ENCODE measurements around the gene SLC22A16. TPM values are rescaled to one million over a fixed set of nuclear protein-coding genes. Genes with fewer than 3 reads are reported as not detected.

The SLC22A16 gene
- polyA plus RNA-seq, 1 of the 3 experiments (the other 2 are of a cell fraction) = not detected

GRCh38 chr6:110523451-110524021, 47.1 kb upstream of the SLC22A16 start:
- DNase-seq = no peak
- CTCF ChIA-PET = no interaction called here
- H2AFZ ChIP-seq (ENCODE audit: low read depth) = no peak overlapping the region
- no peaks in the 10 kb centered on the region for H3K9me2 ChIP-seq
- no peak overlapping the region for H3K9ac ChIP-seq
- POLR2A ChIA-PET = no interaction called here
- no peaks in the 10 kb centered on the region for H3K27me3 ChIP-seq (ENCODE audit: insufficient read depth)
- H3K4me3 ChIP-seq (ENCODE audit: low read depth in 2 of 2, low read length in 1 of 2) = no peak overlapping the region
- peaks cover 0 to 6% of the 10 kb centered on the region in 2 experiments; a peak in 2 of 4 replicates for H3K4me1 ChIP-seq (ENCODE audit: control insufficient read depth in 1 of 2, insufficient read depth in 2 of 2, low read depth in 1 of 2, low read length in 1 of 2)
- H3K27ac ChIP-seq (ENCODE audit: low read depth in 2 of 2, low read length in 1 of 2) = no peak overlapping the region
- no peaks in the 10 kb centered on the region for H3K9me3 ChIP-seq
- no peaks in the 10 kb centered on the region for H3K79me2 ChIP-seq (ENCODE audit: insufficient read depth)
- no peak overlapping the region for H3K4me2 ChIP-seq
- H4K20me1 ChIP-seq (ENCODE audit: insufficient read depth) = no peaks in the 10 kb centered on the region
- H3F3A ChIP-seq (replicated peaks; ENCODE audit: insufficient read depth) = peaks cover 8% of the 10 kb centered on the region
- 68% methylated on average over 4 of the region's 4 CpGs for WGBS (ENCODE audit: low lambda C conversion rate)
- TF ChIP-seq TCF12 (IDR thresholded peaks at IDR 0.05) = no peak
- TF ChIP-seq SMC3 (IDR thresholded peaks at IDR 0.05; ENCODE audit: low read depth, low read length) = no peak
- TF ChIP-seq MEF2A (IDR thresholded peaks at IDR 0.05; ENCODE audit: borderline replicate concordance, low read depth) = no peak
- TF ChIP-seq RAD21 (IDR thresholded peaks at IDR 0.05; ENCODE audit: low read length) = no peak
- no peaks in the 10 kb centered on the region for H3K36me3 ChIP-seq (replicated peaks in 1 of 2; ENCODE audit: control insufficient read depth in 1 of 2, insufficient read depth in 2 of 2, low read length in 1 of 2)

DNA sequence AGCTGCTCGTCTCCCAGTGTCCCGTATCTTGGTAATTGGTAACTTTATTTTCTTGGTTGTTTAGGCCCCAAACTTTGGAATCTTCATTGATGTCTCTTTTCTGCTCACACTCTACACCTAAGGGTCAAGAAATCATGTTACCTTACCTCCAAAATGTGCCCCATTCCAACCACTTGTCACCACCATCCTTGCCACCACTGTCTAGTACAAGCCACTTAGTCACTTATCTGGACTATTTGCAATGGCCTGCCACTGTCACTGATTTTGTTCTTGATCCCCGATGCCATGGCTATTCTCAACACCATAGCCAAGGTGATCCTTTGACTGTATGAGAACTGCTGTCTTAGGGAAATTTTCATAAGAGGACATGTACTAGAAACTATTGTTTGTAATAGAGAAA, 46.0 kb upstream of the SLC22A16 start:
- no peaks in the 10 kb centered on the region for H3K27me3 ChIP-seq (ENCODE audit: insufficient read depth)
- no peaks in the 10 kb centered on the region for H3K9me2 ChIP-seq
- ChIA-PET CTCF (no interaction called here), POLR2A (no interaction called here)
- no peaks in the 10 kb centered on the region for H3F3A ChIP-seq (replicated peaks; ENCODE audit: insufficient read depth)
- H3K27ac ChIP-seq (ENCODE audit: low read depth in 2 of 2, low read length in 1 of 2) = no peak overlapping the region
- no peaks in the 10 kb centered on the region for H4K20me1 ChIP-seq (ENCODE audit: insufficient read depth)
- 0 out of 4 replicates have a peak, but pooled peaks cover 0 to under 1% of the 10 kb centered on the region in 2 experiments for H3K4me1 ChIP-seq (ENCODE audit: control insufficient read depth in 1 of 2, insufficient read depth in 2 of 2, low read depth in 1 of 2, low read length in 1 of 2)
- no peaks in the 10 kb centered on the region for H3K79me2 ChIP-seq (ENCODE audit: insufficient read depth)
- no peak overlapping the region for H3K9ac ChIP-seq
- no peaks in the 10 kb centered on the region for H3K36me3 ChIP-seq (replicated peaks in 1 of 2; ENCODE audit: control insufficient read depth in 1 of 2, insufficient read depth in 2 of 2, low read length in 1 of 2)
- no peak for DNase-seq
- 83% methylated on average over 3 of the region's 3 CpGs for whole genome bisulfite sequencing (ENCODE audit: low lambda C conversion rate)
- no peak overlapping the region for H3K4me2 ChIP-seq
- no peak overlapping the region for H3K4me3 ChIP-seq (ENCODE audit: low read depth in 2 of 2, low read length in 1 of 2)
- H2AFZ ChIP-seq (ENCODE audit: low read depth) = no peak overlapping the region
- TF ChIP-seq FOSL2 (IDR thresholded peaks at IDR 0.05; ENCODE audit: borderline replicate concordance, low read depth) (no peak), CTCF (IDR thresholded peaks at IDR 0.05) (no peak), MXI1 (IDR thresholded peaks at IDR 0.05; ENCODE audit: low read depth, low read length) (no peak), REST (IDR thresholded peaks at IDR 0.05; ENCODE audit: low read depth, low read length) (no peak), EZH2phosphoT487 (IDR thresholded peaks at IDR 0.05; ENCODE audit: borderline replicate concordance, low read depth) (no peak), USF2 (IDR thresholded peaks at IDR 0.05; ENCODE audit: borderline replicate concordance, low read depth, low read length) (no peak), FOXJ3 (CRISPR knock-in tag; IDR thresholded peaks at IDR 0.05) (no peak), SIN3A (IDR thresholded peaks at IDR 0.05; ENCODE audit: borderline replicate concordance, low read depth, low read length) (no peak), JUND (IDR thresholded peaks at IDR 0.05) (no peak)
- TF ChIP-seq, protein P1, sequence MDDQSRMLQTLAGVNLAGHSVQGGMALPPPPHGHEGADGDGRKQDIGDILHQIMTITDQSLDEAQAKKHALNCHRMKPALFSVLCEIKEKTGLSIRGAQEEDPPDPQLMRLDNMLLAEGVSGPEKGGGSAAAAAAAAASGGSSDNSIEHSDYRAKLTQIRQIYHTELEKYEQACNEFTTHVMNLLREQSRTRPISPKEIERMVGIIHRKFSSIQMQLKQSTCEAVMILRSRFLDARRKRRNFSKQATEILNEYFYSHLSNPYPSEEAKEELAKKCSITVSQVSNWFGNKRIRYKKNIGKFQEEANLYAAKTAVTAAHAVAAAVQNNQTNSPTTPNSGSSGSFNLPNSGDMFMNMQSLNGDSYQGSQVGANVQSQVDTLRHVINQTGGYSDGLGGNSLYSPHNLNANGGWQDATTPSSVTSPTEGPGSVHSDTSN (IDR thresholded peaks at IDR 0.05) = no peak
- H3K9me3 ChIP-seq = no peaks in the 10 kb centered on the region

Measured in SK-N-SH (cell line).